K562 (cell line): Measurements from ENCODE around the gene TALDO1. TPM values are rescaled to one million over a fixed set of nuclear protein-coding genes. Genes with fewer than 3 reads are reported as not detected.

Experiments
- ATAC-seq: fragments of 200-7000 bp; cut with Tn5 transposase; 3 replicates; pipeline ENCODE4 v1.9.1; 2020; ENCODE audit warnings: moderate library complexity
- BruUV-seq: library from RNA; stranded (reverse); fragments of 400-500 nt; replicated peaks from 2 replicates; lab custom pipeline; 2021; lab: Mats Ljungman, UMichigan
- CTCF ChIA-PET: fragments of 300-600 bp; formaldehyde crosslinking; extraction: SDS; loops from one replicate; lab custom pipeline; 2021; ENCODE audit warnings: low intra/inter-chr PET ratio; lab: Yijun Ruan, JAX
- POLR2A ChIA-PET: fragments of 300-600, 350-650 bp; sonication (Branson Sonifier 250); formaldehyde crosslinking; extraction: SDS; loops from one replicate; lab custom pipeline; 2021; ENCODE audit warnings: antibody characterized with exemption, inconsistent platforms; lab: Yijun Ruan, JAX
- DNase-seq, 4 experiments: peaks; one replicate each; pipeline versions ENCODE4 v3.0.0 to v3.0.0-alpha.2; 2011 to 2018; ENCODE audit warnings: low spot score in 3 of 4, mixed read lengths in 3 of 4; ENCODE audit errors: extremely low read depth in 1 of 4
- FAIRE-seq: peaks from 2 replicates; lab custom pipeline; 2011; peaks lifted over from hg19 to GRCh38; lab: Jason Lieb, UNC
- H2AFZ ChIP-seq: 2 replicates; pipeline ENCODE4 v1.6.0; 2011; ENCODE audit warnings: low read depth, low read length, control low read depth, inconsistent platforms
- H3K27ac ChIP-seq: fragments of 200-600 bp; 3 replicates; pipeline ENCODE4 v1.8.0; 2011; ENCODE audit warnings: low read depth, mild to moderate bottlenecking, control low read depth, inconsistent platforms, low read length, moderate library complexity, mixed read lengths; ENCODE audit errors: extremely low read depth
- H3K27me3 ChIP-seq, 2 experiments: fragments of 300-600 bp in 1 of 2; 2 replicates in 1 of 2; 3 replicates in 1 of 2; pipeline versions ENCODE4 v1.6.0 to v1.8.0; 2011; ENCODE audit warnings: inconsistent platforms in 2 of 2, low read length in 2 of 2, mild to moderate bottlenecking in 1 of 2, mixed read lengths in 1 of 2, moderate library complexity in 1 of 2; ENCODE audit not compliant: control insufficient read depth in 2 of 2, insufficient read depth in 2 of 2
- H3K36me3 ChIP-seq: fragments of 300-600 bp; 3 replicates; pipeline ENCODE4 v1.8.0; 2011; ENCODE audit warnings: mild to moderate bottlenecking, low read length, inconsistent platforms; ENCODE audit not compliant: control insufficient read depth, insufficient read depth
- H3K4me1 ChIP-seq, 2 experiments: fragments of 200-600 bp in 1 of 2; replicated peaks in 1 of 2; 2 replicates in 1 of 2; 3 replicates in 1 of 2; pipeline versions ENCODE4 v1.5.1 to v1.8.0; 2011; ENCODE audit warnings: inconsistent platforms in 2 of 2, low read length in 2 of 2, mild to moderate bottlenecking in 1 of 2, mixed read lengths in 1 of 2, moderate library complexity in 1 of 2; ENCODE audit not compliant: control insufficient read depth in 2 of 2, insufficient read depth in 2 of 2
- H3K4me2 ChIP-seq: 2 replicates; pipeline ENCODE4 v1.6.1; 2011; ENCODE audit warnings: low read length, control low read depth, inconsistent platforms, mixed read lengths; ENCODE audit not compliant: insufficient read depth
- H3K4me3 ChIP-seq: fragments of 200-600 bp; sonication (generic), shearing (Covaris generic); 2 replicates; pipeline ENCODE4 v1.5.1; 2016; ENCODE audit warnings: control low read depth, inconsistent platforms
- H3K79me2 ChIP-seq: fragments of 200-600 bp; 3 replicates; pipeline ENCODE4 v1.8.0; 2011; ENCODE audit warnings: low read length, inconsistent platforms; ENCODE audit not compliant: control insufficient read depth, insufficient read depth
- H3K9ac ChIP-seq, 2 experiments: 2 replicates each; pipeline versions ENCODE4 v1.6.0 to v1.6.1; 2011; ENCODE audit warnings: low read depth in 2 of 2, low read length in 2 of 2, control low read depth in 1 of 2, inconsistent platforms in 1 of 2, mild to moderate bottlenecking in 1 of 2, mixed read lengths in 1 of 2; ENCODE audit not compliant: insufficient read depth in 1 of 2
- H3K9me1 ChIP-seq: one replicate; pipeline ENCODE4 v1.6.0; 2011; ENCODE audit warnings: inconsistent platforms, mild to moderate bottlenecking, low read length, moderate library complexity; ENCODE audit not compliant: control insufficient read depth, insufficient read depth
- H3K9me3 ChIP-seq: replicated peaks from 2 replicates; pipeline ENCODE4 v1.5.1; 2011; ENCODE audit warnings: low read depth, low read length, inconsistent platforms; ENCODE audit not compliant: control insufficient read depth, insufficient read depth
- H4K20me1 ChIP-seq: replicated peaks from 2 replicates; pipeline ENCODE4 v1.6.1; 2011; ENCODE audit warnings: low read length, inconsistent platforms, mixed read lengths; ENCODE audit not compliant: control insufficient read depth, insufficient read depth
- ARNT ChIP-seq, 2 experiments: fragments of 450-650 bp; IDR thresholded peaks; 2 replicates each; pipeline ENCODE4 v1.6.1; 2016; ENCODE audit warnings: mild to moderate bottlenecking in 1 of 2
- CCNT2 ChIP-seq: IDR thresholded peaks from 2 replicates; pipeline ENCODE4 v1.6.1; 2011; ENCODE audit warnings: borderline replicate concordance, low read depth, mild to moderate bottlenecking, moderate library complexity, mixed read lengths, low read length; ENCODE audit not compliant: insufficient read length; ENCODE audit errors: extremely low read depth
- CREM ChIP-seq: IDR thresholded peaks from 2 replicates; pipeline ENCODE4 v1.6.1; 2014; ENCODE audit warnings: antibody characterized with exemption, low read depth
- DIDO1 ChIP-seq: fragments of 450-650 bp; IDR thresholded peaks from 2 replicates; pipeline ENCODE4 v1.6.1; 2016; ENCODE audit warnings: low read depth, missing biosample characterization, missing genetic modification characterization
- HDAC2 ChIP-seq: fragments of 450-650 bp; IDR thresholded peaks from 2 replicates; pipeline ENCODE4 v1.6.1; 2016; ENCODE audit warnings: mild to moderate bottlenecking
- KDM1A ChIP-seq, 2 experiments: fragments of 450-650 bp; IDR thresholded peaks; 2 replicates each; pipeline ENCODE4 v1.6.1; 2016; ENCODE audit warnings: mild to moderate bottlenecking in 2 of 2
- NFIC ChIP-seq: fragments of 450-650 bp; IDR thresholded peaks from 2 replicates; pipeline ENCODE4 v1.6.1; 2017; ENCODE audit warnings: mild to moderate bottlenecking, inconsistent platforms
- NRF1 ChIP-seq, 2 experiments: fragments of 450-650 bp; IDR thresholded peaks in 1 of 2; conservative IDR thresholded peaks in 1 of 2; 2 replicates each; pipeline ENCODE4 v1.6.1; 2014; ENCODE audit warnings: mild to moderate bottlenecking in 2 of 2
- POLR3A ChIP-seq: IDR thresholded peaks from 2 replicates; pipeline ENCODE4 v1.6.1; 2011; ENCODE audit warnings: borderline replicate concordance, mild to moderate bottlenecking, moderate library complexity; ENCODE audit not compliant: insufficient read length, insufficient read depth; ENCODE audit errors: extremely low read depth
- RREB1 ChIP-seq: fragments of 250-450 bp; sonication (Bioruptor Pico); IDR thresholded peaks from 2 replicates; pipeline ENCODE4 v1.4.0; 2020
- TRIM25 ChIP-seq: fragments of 450-650 bp; IDR thresholded peaks from 2 replicates; pipeline ENCODE4 v1.7.0; 2016; ENCODE audit warnings: borderline replicate concordance
- VEZF1 ChIP-seq: fragments of 200-800 bp; sonication (Bioruptor generic); IDR thresholded peaks from 2 replicates; pipeline ENCODE4 v1.6.1; 2017; ENCODE audit warnings: missing genetic modification characterization, missing compliant biosample characterization
- ZNF263 ChIP-seq: sonication (generic); formaldehyde crosslinking; IDR thresholded peaks from 2 replicates; pipeline ENCODE4 v1.8.0; 2022; ENCODE audit warnings: mild to moderate bottlenecking, missing genetic modification reagents, borderline replicate concordance
- WGBS: fragments of 100-300 bp; shearing (Covaris generic); methylation state at CpG from one replicate; pipeline ENCODE4 v1.1.6; 2016; ENCODE audit warnings: low coverage, mixed read lengths; ENCODE audit not compliant: insufficient coverage; ENCODE audit errors: missing lambda C conversion rate; 5-methylcytosine and 5-hydroxymethylcytosine counted together
- in situ Hi-C: fragments of 300-500 bp; cut with MboI; formaldehyde crosslinking; loops from 4 replicates; pipeline ENCODE4 v1.15.0; 2018; ENCODE audit warnings: inconsistent platforms, mixed read lengths
- intact Hi-C: fragments of 100-400 bp; cut with micrococcal nuclease; formaldehyde crosslinking; loops from 2 replicates; pipeline ENCODE4 v1.14.2; 2022
- polyA plus RNA-seq, 8 experiments: library from polyadenylated mRNA; depleted of rRNA in 4 of 8; stranded (reverse) in 5 of 8; unstranded in 3 of 8; fragments of >200 nt; fragmentation: Nextera tagmentation in 2 of 8; fragmentation: Illumina TruSeq in 1 of 8; extraction: Ambion mirVana in 2 of 8; extraction: Trizol in 1 of 8; gene quantifications; 2 replicates each; pipeline versions ENCODE4 v1.2.1 to v1.2.3, GENCODE V29; 2011 to 2014; ENCODE audit warnings: inconsistent platforms in 1 of 8, missing spikeins in 1 of 8
- total RNA-seq, 7 experiments: library from RNA; depleted of rRNA in 6 of 7; stranded (reverse); fragments of >200 nt in 6 of 7; fragmentation: Illumina TruSeq in 2 of 7; extraction: Trizol in 2 of 7; gene quantifications; 2 replicates each; pipeline versions ENCODE4 v1.2.1 to v1.2.3, GENCODE V29; 2011 to 2021; ENCODE audit warnings: low replicate concordance in 1 of 7

The TALDO1 gene
- total and polyA plus RNA-seq, 9 of the 15 experiments (the other 6 are each of a cell fraction or from before 2014, with no cell fraction given), result 260 to 541 (median 441) TPM

GRCh38 chr11:789943-790342 lies 42.7 kb downstream of the TALDO1 start, which contains the start of gene CEND1:
Gene CEND1, minus strand, starts transcription at chr11:790090. Its CDS starts 1,514 bp downstream, at chr11:788576.
- Histone ChIP-seq H3K9me1 (peaks cover 3% of the 10 kb centered on the region), H3K79me2 (no peaks in the 10 kb centered on the region), H3K4me2 (no peak within 1 kb of the TSS), H3K36me3 (peaks cover 31% of the 10 kb centered on the region; the same call in 1 of the 3 replicates), H3K4me3 (no peak within 1 kb of the TSS), H4K20me1 (no peaks in the 10 kb centered on the region), H2AFZ (no peak within 1 kb of the TSS), H3K9me3 (no peaks in the 10 kb centered on the region), H3K4me1 (peaks cover 0 to 79% of the 10 kb centered on the region in 2 experiments; a peak in 2 of 5 replicates), H3K27ac (no peak within 1 kb of the TSS), H3K27me3 (no peaks in the 10 kb centered on the region), H3K9ac (peak within 1 kb of the TSS in 1 of 2 experiments; percentile 69; a peak in 2 of 4 replicates)
- no TSS peak for BruUV-seq
- FAIRE-seq, result peak; percentile 6
- DNase-seq, result peak; percentile 72 to 89 (median 82)
- peak; percentile 76 for ATAC-seq
- WGBS, result 26% methylated on average over 6 of the region's 44 CpGs
- intact Hi-C loops (loop anchor here (10.0 kb wide), 1 partner anchor 225 kb away; the partner anchor contains the start of genes LMNTD2 and RASSF7), in situ Hi-C loops (no loop called here)
- ChIA-PET CTCF (no interaction called here), POLR2A (interaction anchor here (0.5 to 2.0 kb wide), 3 partner anchors 27 to 292 kb away, joined by 3 to 6 read pairs (median 6); no protein-coding TSS in a partner anchor)
- TF ChIP-seq NFIC (no peak), TRIM25 (no peak), ZNF263 (CRISPR knock-in tag) (peak; percentile 79), KDM1A (IDR thresholded peaks at IDR 0.05) (peak; percentile 88 to 91), RREB1 (CRISPR knock-in tag) (peak; percentile 95), CCNT2 (peak; percentile 21), POLR3A (no peak), DIDO1 (tag) (no peak), NRF1 (conservative IDR thresholded peaks at IDR 0.05 in 1 of 2, IDR thresholded peaks at IDR 0.05 in 1 of 2) (peak in 1 of 2 experiments; percentile 40; a peak in 1 of 4 replicates), HDAC2 (peak; percentile 53; the same call in 1 of the 2 replicates), VEZF1 (CRISPR knock-in tag) (peak; percentile 69), CREM (0 out of 2 replicates have a peak, but pooled peaks have one; percentile 10), ARNT (IDR thresholded peaks at IDR 0.05) (no peak)
